ENCODE data around the gene GRM7.

Gene GRM7

DNA sequence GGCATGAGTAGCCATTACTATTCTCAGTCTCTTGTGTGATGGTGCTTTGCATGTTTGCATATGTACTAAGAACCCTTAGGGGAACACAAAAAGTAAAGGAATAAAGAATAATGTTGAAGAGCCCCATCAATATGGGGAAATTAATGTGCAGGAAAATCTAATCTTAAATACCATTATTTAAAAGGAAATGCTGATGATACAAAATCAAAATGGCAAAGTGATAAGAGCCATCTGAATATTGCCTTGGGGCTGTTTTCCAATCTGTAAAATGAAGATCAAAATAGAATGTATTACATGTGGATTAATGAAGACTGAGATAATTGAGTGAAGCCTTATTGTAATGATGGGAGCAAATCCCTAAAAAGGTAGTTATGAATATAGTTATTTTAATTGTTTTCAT, 771.4 kb downstream of the GRM7 start:
- Histone ChIP-seq H3K9me3 (no peaks in the 10 kb centered on the region), H3K27me3 (no peaks in the 10 kb centered on the region), H3K4me3 (ENCODE audit: low read depth, low read length) (no peak overlapping the region), H3K4me1 (peaks cover 6% of the 10 kb centered on the region; the same call in 1 of the 2 replicates), H3K36me3 (no peaks in the 10 kb centered on the region)
- no peak for DNase-seq
- TF ChIP-seq, protein P1, sequence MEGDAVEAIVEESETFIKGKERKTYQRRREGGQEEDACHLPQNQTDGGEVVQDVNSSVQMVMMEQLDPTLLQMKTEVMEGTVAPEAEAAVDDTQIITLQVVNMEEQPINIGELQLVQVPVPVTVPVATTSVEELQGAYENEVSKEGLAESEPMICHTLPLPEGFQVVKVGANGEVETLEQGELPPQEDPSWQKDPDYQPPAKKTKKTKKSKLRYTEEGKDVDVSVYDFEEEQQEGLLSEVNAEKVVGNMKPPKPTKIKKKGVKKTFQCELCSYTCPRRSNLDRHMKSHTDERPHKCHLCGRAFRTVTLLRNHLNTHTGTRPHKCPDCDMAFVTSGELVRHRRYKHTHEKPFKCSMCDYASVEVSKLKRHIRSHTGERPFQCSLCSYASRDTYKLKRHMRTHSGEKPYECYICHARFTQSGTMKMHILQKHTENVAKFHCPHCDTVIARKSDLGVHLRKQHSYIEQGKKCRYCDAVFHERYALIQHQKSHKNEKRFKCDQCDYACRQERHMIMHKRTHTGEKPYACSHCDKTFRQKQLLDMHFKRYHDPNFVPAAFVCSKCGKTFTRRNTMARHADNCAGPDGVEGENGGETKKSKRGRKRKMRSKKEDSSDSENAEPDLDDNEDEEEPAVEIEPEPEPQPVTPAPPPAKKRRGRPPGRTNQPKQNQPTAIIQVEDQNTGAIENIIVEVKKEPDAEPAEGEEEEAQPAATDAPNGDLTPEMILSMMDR (IDR thresholded peaks at IDR 0.05; ENCODE audit: low read depth, low read length), result no peak

- TF ChIP-seq, protein P1 (IDR thresholded peaks at IDR 0.05; ENCODE audit: low read depth, low read length), result no peak
- no peaks in the 10 kb centered on the region for H3K27me3 ChIP-seq
- H3K4me1 ChIP-seq, result no peaks in the 10 kb centered on the region
- H3K4me3 ChIP-seq (ENCODE audit: low read depth, low read length), result no peak overlapping the region
- no peaks in the 10 kb centered on the region for H3K9me3 ChIP-seq
- no peaks in the 10 kb centered on the region for H3K36me3 ChIP-seq
- DNase-seq, result no peak
These were observed 776.8 kb downstream of the GRM7 start for GRCh38 chr3:7637694-7638093.

DNA sequence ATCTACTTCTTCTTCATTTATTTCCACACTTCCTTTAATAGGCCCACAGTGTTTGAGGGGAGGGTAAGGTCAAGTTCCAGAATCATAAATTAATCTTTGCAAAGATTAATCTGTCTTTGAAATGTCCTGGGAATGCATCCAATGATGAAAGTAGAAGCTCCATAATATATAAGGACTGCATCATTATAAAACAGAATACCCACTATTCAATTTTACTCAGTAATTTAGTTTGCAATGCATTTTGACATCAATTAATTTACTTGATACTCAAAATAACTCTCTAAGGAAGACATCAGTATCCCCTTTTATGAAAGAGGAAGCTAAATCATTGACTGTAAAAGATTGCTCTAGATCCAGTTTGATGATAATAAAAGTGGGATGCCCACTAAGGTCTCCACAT, 777.2 kb downstream of the GRM7 start:
- Histone ChIP-seq H3K4me1 (no peaks in the 10 kb centered on the region), H3K9me3 (no peaks in the 10 kb centered on the region), H3K27me3 (no peaks in the 10 kb centered on the region), H3K36me3 (no peaks in the 10 kb centered on the region), H3K4me3 (ENCODE audit: low read depth, low read length) (no peak overlapping the region)
- no peak for DNase-seq
- TF ChIP-seq, protein P1 (IDR thresholded peaks at IDR 0.05; ENCODE audit: low read depth, low read length), result no peak

- H3K4me1 ChIP-seq, result no peaks in the 10 kb centered on the region
- no peaks in the 10 kb centered on the region for H3K36me3 ChIP-seq
- TF ChIP-seq, protein P1 (IDR thresholded peaks at IDR 0.05; ENCODE audit: low read depth, low read length), result no peak
- H3K27me3 ChIP-seq, result no peaks in the 10 kb centered on the region
- H3K9me3 ChIP-seq, result no peaks in the 10 kb centered on the region
- DNase-seq, result no peak
- no peak overlapping the region for H3K4me3 ChIP-seq (ENCODE audit: low read depth, low read length)
These were observed 779.9 kb downstream of the GRM7 start for GRCh38 chr3:7640787-7641186.

DNA sequence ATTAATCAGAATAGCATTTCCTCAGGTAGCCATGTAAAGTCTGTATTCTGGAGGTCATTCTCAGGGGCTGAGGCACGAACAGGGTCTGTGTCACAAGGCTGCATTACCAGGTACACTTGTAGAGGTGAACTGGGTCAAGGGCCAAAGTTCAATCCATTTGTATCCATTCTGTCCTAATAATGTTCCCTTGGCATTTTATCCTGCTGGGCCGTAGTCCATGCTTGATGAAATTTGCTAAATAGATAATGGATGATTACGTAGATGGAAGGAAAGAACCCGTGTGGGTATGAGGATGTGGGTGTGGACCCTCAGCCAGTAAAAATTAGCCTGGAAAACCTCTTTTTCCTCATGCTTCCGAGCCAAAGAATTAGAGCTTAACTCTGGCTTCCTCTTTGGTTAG, 785.9 kb downstream of the GRM7 start:
- H3K27me3 ChIP-seq, result no peaks in the 10 kb centered on the region
- H3K9me3 ChIP-seq, result no peaks in the 10 kb centered on the region
- no peaks in the 10 kb centered on the region for H3K36me3 ChIP-seq
- H3K4me3 ChIP-seq (ENCODE audit: low read depth, low read length), result no peak overlapping the region
- no peak for DNase-seq
- TF ChIP-seq, protein P1 (IDR thresholded peaks at IDR 0.05; ENCODE audit: low read depth, low read length), result no peak
- H3K4me1 ChIP-seq, result no peaks in the 10 kb centered on the region

- Histone ChIP-seq H3K27me3 (no peaks in the 10 kb centered on the region), H3K36me3 (no peaks in the 10 kb centered on the region), H3K9me3 (no peaks in the 10 kb centered on the region), H3K4me3 (ENCODE audit: low read depth, low read length) (no peak overlapping the region), H3K4me1 (no peaks in the 10 kb centered on the region)
- TF ChIP-seq, protein P1 (IDR thresholded peaks at IDR 0.05; ENCODE audit: low read depth, low read length), result no peak
- DNase-seq, result no peak
These were observed 789.6 kb downstream of the GRM7 start for GRCh38 chr3:7650466-7650865.
